ENCODE results near the gene BEST4.

Gene BEST4

DNA sequence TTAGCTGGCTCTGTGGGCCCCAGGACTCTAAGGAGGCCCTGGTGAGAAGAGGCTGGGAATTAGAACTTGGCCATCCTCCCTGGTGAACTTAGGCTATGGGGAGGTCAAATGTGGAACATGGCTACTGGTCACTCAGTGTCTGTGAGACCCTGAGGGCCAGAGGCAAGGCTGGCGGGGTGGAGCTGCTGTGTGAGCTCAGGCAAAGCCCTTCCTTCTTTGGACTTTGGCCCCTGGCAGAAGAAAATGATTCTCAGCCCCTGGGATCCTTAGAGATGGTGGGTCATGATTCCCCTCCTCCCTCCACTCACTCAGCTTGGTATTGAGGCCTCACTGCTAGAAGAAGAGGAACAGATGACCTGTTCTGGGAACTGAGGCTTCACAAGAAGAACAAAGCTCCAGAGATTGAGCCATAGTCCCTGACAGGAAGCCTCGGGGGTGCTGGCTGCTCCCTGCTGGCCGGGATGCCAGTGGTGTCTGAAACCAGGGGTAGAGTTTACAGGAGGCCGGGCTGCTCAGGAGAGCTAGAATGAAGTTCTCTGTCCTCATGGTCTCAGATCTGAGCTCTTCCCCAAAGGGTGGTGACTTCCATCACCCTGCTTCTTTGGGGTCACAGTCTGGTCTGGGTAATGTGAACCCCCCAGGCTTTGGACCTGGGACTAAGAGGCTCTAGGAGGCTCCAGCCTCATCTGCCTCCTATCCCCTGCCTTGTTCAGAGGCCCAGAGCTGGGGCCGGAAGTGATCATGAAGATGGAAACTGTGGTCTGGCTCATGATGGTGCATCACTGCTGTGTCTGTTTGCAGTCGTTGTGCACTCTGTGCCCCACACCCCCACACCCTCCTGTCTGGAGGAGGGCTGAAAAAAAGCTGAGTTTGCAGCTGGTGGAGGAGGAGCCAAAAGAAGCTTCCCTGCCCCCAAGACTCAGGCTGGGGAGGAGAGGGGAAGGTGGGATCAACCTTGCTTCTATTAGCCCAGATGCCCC lies 21.3 kb upstream of the BEST4 start:
- TF ChIP-seq, protein P1, sequence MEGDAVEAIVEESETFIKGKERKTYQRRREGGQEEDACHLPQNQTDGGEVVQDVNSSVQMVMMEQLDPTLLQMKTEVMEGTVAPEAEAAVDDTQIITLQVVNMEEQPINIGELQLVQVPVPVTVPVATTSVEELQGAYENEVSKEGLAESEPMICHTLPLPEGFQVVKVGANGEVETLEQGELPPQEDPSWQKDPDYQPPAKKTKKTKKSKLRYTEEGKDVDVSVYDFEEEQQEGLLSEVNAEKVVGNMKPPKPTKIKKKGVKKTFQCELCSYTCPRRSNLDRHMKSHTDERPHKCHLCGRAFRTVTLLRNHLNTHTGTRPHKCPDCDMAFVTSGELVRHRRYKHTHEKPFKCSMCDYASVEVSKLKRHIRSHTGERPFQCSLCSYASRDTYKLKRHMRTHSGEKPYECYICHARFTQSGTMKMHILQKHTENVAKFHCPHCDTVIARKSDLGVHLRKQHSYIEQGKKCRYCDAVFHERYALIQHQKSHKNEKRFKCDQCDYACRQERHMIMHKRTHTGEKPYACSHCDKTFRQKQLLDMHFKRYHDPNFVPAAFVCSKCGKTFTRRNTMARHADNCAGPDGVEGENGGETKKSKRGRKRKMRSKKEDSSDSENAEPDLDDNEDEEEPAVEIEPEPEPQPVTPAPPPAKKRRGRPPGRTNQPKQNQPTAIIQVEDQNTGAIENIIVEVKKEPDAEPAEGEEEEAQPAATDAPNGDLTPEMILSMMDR (IDR thresholded peaks at IDR 0.05; ENCODE audit: low read depth, low read length) = no peak
- peak overlapping the region; percentile 60 for H3K4me3 ChIP-seq (ENCODE audit: low read depth, low read length)

DNA sequence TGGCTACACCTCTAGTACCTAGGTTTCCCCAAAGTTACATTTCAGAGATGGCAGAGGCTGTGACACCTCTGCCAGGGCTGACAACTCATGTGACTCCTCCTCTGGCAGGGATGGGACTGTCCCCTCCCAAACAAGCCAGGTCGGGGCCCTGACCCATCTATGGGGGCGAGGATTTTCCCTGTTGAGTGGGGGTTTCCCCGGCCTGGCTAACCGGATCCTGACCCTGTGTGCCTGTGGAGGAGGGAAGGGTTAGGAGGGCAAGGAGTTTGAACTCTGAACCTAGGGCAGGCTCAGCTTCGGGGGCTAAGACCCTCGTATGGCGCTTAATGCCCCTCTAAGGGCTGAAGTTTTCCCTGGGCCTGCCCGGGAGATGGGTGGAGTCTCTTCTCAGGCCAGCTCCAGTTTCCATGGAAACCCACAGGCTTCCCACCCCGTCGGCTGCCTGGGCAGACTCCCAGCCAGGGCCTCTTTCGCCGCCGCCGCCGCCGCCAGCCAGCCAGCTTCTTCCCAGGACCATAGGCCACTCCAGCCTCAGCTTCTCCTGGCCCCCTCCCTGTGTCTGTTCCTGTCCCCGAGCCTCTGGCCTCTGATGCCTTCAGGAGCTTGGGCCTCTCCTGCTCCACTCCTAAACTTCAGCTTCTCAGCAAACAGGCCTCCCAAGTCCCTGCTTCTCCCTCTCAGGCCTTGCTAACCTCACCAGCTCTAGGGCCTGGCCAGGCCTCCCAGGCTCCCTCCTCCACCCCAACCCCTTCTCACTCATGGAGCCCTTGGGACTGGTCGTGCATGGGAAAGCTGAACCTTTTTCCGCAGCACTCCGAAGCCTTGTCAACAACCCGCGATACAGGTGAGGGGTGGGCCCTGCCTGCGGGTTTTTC lies 20.3 kb upstream of the BEST4 start, which contains the start of gene BTBD19:
Gene BTBD19 (plus strand): TSS at position 461 of the 875 bp plus-strand sequence. CDS start 298 bp downstream, at position 759.
- H3K4me3 ChIP-seq (ENCODE audit: low read depth, low read length) = peak within 1 kb of the TSS; percentile 60
- TF ChIP-seq, protein P1 (IDR thresholded peaks at IDR 0.05; ENCODE audit: low read depth, low read length) = no peak

DNA sequence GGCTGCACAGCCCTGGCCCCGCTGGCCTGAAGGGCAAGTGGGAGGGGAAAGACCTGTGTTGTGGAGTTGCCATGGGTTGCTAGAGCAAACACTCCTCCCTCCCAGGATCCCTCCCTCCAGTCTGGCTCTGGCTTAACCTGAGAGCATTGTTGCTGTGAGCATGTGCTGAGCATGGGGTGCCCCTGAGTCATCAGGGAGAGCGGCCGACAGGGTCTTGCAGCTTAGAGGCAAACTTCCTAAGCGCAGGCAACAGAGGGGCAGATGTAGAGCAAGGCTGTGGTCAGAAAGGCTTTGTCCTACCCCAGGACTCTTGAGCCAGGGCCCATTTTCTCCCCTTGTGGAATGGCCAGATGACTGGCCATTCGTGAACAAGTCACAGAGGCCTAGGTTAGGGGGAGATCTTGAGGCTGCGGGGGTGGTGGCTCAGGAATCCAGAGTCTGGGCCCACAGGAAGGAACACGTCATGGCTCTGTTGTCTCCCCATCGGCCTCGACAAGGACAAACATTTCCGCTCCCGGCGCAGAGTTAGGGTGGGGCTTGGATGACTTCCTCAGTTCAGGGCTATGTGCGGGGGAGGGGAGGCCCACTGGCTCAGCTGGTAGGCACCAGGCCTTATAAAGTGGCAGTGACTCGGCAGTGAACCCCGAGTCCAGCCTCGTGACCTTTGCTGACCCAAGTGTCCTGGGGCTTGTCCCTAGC lies 19.5 kb upstream of the BEST4 start:
- peak overlapping the region; percentile 43 for H3K4me3 ChIP-seq (ENCODE audit: low read depth, low read length)
- TF ChIP-seq, protein P1 (IDR thresholded peaks at IDR 0.05; ENCODE audit: low read depth, low read length) = no peak

DNA sequence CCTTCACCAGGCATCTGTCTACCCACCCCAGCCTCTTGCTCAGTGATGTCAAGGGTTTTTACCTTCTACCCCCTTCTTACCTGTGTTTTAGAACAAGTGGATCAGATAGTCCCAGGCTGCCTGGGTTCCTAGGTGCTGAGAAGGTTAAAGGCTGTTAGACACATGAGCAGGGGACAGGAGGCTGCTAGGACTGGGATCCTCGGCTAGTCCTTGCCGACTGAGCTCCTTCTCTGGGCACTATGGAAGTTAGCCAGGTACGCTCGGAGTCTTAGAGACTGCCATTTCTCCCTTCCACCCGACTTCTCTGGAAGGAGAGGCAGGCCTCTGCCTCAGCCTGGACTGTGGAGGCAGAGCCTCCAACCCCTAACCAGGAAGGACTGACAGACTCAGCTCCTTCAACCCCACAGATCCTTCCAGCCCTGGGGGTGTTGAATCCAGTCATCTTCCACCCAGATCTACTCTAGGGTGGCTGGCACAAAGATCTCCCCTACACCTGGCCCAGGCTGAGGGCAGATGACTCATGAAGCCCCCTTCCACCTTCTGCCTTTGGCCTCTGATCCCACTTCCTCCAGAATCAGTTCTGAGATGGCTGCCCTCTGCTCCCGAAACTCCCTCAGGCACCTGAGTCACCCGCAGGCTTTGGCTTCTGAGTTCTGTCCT lies 18.9 kb upstream of the BEST4 start, which contains the start of gene DYNLT4:
Gene DYNLT4 (minus strand): TSS at position 648 of the 660 bp plus-strand sequence. CDS start 683 bp downstream, outside the sequence.
- TF ChIP-seq, protein P1 (IDR thresholded peaks at IDR 0.05; ENCODE audit: low read depth, low read length) = no peak
- peak within 1 kb of the TSS; percentile 43 for H3K4me3 ChIP-seq (ENCODE audit: low read depth, low read length)

DNA sequence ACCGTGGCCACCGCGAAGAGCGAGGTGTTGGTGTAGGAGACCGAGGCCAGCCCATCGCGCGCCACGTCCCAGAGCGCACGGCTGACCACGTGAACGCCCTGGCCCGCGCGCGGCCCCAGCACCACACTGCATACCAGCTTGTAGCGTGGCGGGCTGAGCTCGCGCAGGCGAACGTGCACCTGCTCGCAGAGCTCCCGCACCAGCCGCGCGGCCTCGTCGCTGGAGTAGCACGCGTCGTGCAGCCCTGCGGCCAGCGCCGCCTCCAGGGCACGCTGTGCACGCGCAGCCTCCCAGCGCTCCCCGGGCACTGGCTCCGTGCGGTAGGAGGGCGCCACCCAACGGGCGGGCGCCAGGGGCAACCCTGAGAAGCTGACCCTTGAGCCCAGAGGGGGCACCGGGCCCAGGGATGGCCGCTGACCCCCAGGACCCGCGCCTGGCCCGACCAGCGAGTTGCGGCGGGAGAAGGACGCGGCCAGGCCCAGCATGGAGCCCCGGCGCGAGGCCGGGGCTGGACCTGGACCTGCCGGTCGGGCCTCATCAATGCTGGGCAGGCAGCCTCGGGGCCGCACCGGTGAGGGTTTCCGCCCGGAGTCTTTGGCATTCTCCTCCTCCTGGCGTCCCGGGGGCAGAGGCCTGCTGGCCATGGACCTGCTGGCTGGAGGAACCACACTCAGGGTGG lies 18.2 kb upstream of the BEST4 start:
- TF ChIP-seq, protein P1 (IDR thresholded peaks at IDR 0.05; ENCODE audit: low read depth, low read length) = no peak
- H3K4me3 ChIP-seq (ENCODE audit: low read depth, low read length) = no peak overlapping the region

Measured in WI38 (cell line).